MCF 10A (cell line): ENCODE measurements around the gene SERPINE1. TPM values are rescaled to one million over a fixed set of nuclear protein-coding genes. Genes with fewer than 3 reads are reported as not detected.

Experiments used
- BruUV-seq: library from RNA; stranded (reverse); fragments of 400-500 nt; replicated peaks from 2 replicates; lab custom pipeline; 2021; lab: Mats Ljungman, UMichigan
- CTCF ChIA-PET: fragments of 300-600 bp; sonication (Branson Sonifier 250); formaldehyde crosslinking; extraction: SDS; loops from one replicate; lab custom pipeline; 2021; ENCODE audit warnings: antibody characterized with exemption, inconsistent platforms; lab: Yijun Ruan, JAX
- POLR2A ChIA-PET: fragments of 300-600, 350-650 bp; sonication (Branson Sonifier 250); formaldehyde crosslinking; extraction: SDS; loops from one replicate; lab custom pipeline; 2020; ENCODE audit warnings: antibody characterized with exemption, inconsistent platforms; lab: Yijun Ruan, JAX
- DNase-seq: peaks from one replicate; pipeline ENCODE4 v3.0.0-alpha.2; 2018; ENCODE audit not compliant: unreplicated experiment
- H3K27ac Mint-ChIP-seq: one replicate; pipeline ENCODE4 v1.8.0; 2022; ENCODE audit warnings: mild to moderate bottlenecking, low read depth, mixed read lengths; ENCODE audit not compliant: unreplicated experiment
- H3K27me3 Mint-ChIP-seq: one replicate; pipeline ENCODE4 v1.8.0; 2022; ENCODE audit warnings: mixed read lengths; ENCODE audit not compliant: insufficient read depth, unreplicated experiment
- H3K36me3 Mint-ChIP-seq: one replicate; pipeline ENCODE4 v1.8.0; 2022; ENCODE audit warnings: mild to moderate bottlenecking, moderate library complexity, mixed read lengths; ENCODE audit not compliant: insufficient read depth, unreplicated experiment
- H3K4me1 Mint-ChIP-seq: one replicate; pipeline ENCODE4 v1.8.0; 2022; ENCODE audit warnings: mixed read lengths; ENCODE audit not compliant: insufficient read depth, unreplicated experiment
- H3K4me3 Mint-ChIP-seq: one replicate; pipeline ENCODE4 v1.8.0; 2022; ENCODE audit warnings: mild to moderate bottlenecking, moderate library complexity, mixed read lengths; ENCODE audit not compliant: unreplicated experiment
- H3K9me3 Mint-ChIP-seq: one replicate; pipeline ENCODE4 v1.8.0; 2022; ENCODE audit warnings: mixed read lengths; ENCODE audit not compliant: unreplicated experiment
- CTCF ChIP-seq: fragments of 200-600 bp; IDR thresholded peaks from one replicate; pipeline ENCODE4 v1.8.0; 2022; ENCODE audit warnings: antibody characterized with exemption, mild to moderate bottlenecking; ENCODE audit not compliant: unreplicated experiment
- intact Hi-C: fragments of 100-400 bp; cut with micrococcal nuclease; formaldehyde crosslinking; loops from 2 replicates; pipeline ENCODE4 v1.14.1; 2022
- total RNA-seq: library from RNA; stranded (reverse); gene quantifications from 2 replicates; pipeline ENCODE4 v1.2.3, GENCODE V29; 2022

Gene SERPINE1
- total RNA-seq, 1 experiment from 2014 or later: 80.6 TPM

- TF ChIP-seq CTCF: no peak
- CTCF ChIA-PET: interaction anchor here (0.5 to 2.0 kb wide), 8 partner anchors 12 to 186 kb away, joined by 3 to 12 read pairs (median 3); partner anchors contain the start of gene VGF
- H3K27me3 Mint-ChIP-seq: no peaks in the 10 kb centered on the region
- H3K4me3 Mint-ChIP-seq: no peak overlapping the region
- no peaks in the 10 kb centered on the region for H3K9me3 Mint-ChIP-seq
- H3K36me3 Mint-ChIP-seq: peaks cover 12% of the 10 kb centered on the region
- BruUV-seq: no TSS peak
- H3K4me1 Mint-ChIP-seq: peaks cover 25% of the 10 kb centered on the region
- POLR2A ChIA-PET: interaction anchor here (2.1 to 3.3 kb wide), 2 partner anchors 12 kb away, joined by 7 to 23 read pairs; partner anchors contain the start of gene TRIM56
- intact Hi-C loops: no loop called here
- H3K27ac Mint-ChIP-seq: peak overlapping the region; percentile 28
- DNase-seq: no peak
These were observed 30.0 kb upstream of the SERPINE1 start for GRCh38 chr7:101096957-101097347.

GRCh38 chr7:101097561-101097960, 29.3 kb upstream of the SERPINE1 start:
- Mint-ChIP-seq H3K36me3 (peaks cover 11% of the 10 kb centered on the region), H3K27ac (peak overlapping the region; percentile 28), H3K27me3 (no peaks in the 10 kb centered on the region), H3K4me1 (peaks cover 25% of the 10 kb centered on the region), H3K9me3 (no peaks in the 10 kb centered on the region), H3K4me3 (no peak overlapping the region)
- BruUV-seq: no TSS peak
- POLR2A ChIA-PET: interaction anchor here (0.8 to 3.3 kb wide), 3 partner anchors 11 to 48 kb away, joined by 3 to 23 read pairs (median 7); partner anchors contain the start of gene TRIM56
- intact Hi-C loops: no loop called here
- TF ChIP-seq CTCF: no peak
- DNase-seq: no peak
- CTCF ChIA-PET: interaction anchor here (0.5 to 2.0 kb wide), 4 partner anchors 20 to 95 kb away, joined by 3 to 8 read pairs (median 4); no protein-coding TSS in a partner anchor

GRCh38 chr7:101099969-101100781, 26.7 kb upstream of the SERPINE1 start:
- TF ChIP-seq CTCF: no peak

More at GRCh38 chr7:101099969-101100781, 26.7 kb upstream of the SERPINE1 start:
- CTCF ChIA-PET: interaction anchor here (1.3 kb wide), 1 partner anchor 36 kb away, joined by 3 read pairs; no protein-coding TSS in a partner anchor
- H3K9me3 Mint-ChIP-seq: no peaks in the 10 kb centered on the region
- H3K4me3 Mint-ChIP-seq: peak overlapping the region; percentile 54
- peaks cover 29% of the 10 kb centered on the region for H3K4me1 Mint-ChIP-seq
- intact Hi-C loops: loop anchor here (1.0 to 2.0 kb wide), 2 partner anchors 27 to 38 kb away; partner anchors contain the start of gene SERPINE1
- peaks cover 6% of the 10 kb centered on the region for H3K36me3 Mint-ChIP-seq
- DNase-seq: peak; percentile 97
- no TSS peak for BruUV-seq
- POLR2A ChIA-PET: interaction anchor here (0.6 to 3.4 kb wide), 13 partner anchors 9 to 1962 kb away, joined by 3 to 24 read pairs (median 5); partner anchors contain the start of genes PLOD3, SERPINE1, TRIM56 and UFSP1
- no peaks in the 10 kb centered on the region for H3K27me3 Mint-ChIP-seq
- peak overlapping the region; percentile 73 for H3K27ac Mint-ChIP-seq
